SU-DHL-6 (cell line): Measurements from ENCODE around the gene LILRB2.
"Not testable (repeated sequence)": the region's sequence is repeated elsewhere in the genome, so short reads cannot be mapped to it uniquely, and the experiment has no call there.

Experiments
- H2AFZ ChIP-seq: fragments of 200-600 bp; sonication (generic); 2 replicates; pipeline ENCODE4 v1.6.1; 2014; ENCODE audit warnings: low read depth, mild to moderate bottlenecking, moderate library complexity, mixed read lengths, antibody characterized with exemption, low read length; ENCODE audit not compliant: severe bottlenecking
- H3F3A ChIP-seq: fragments of 200-600 bp; shearing (Covaris generic); 2 replicates; pipeline ENCODE4 v1.6.0; 2016; ENCODE audit warnings: antibody characterized with exemption, mild to moderate bottlenecking; ENCODE audit not compliant: insufficient read depth
- H3K27ac ChIP-seq: fragments of 200-600 bp; sonication (generic); 2 replicates; pipeline ENCODE4 v1.5.1; 2016; ENCODE audit warnings: low read depth, mild to moderate bottlenecking, low read length, moderate library complexity, mixed read lengths
- H3K27me3 ChIP-seq: fragments of 200-600 bp; sonication (generic), shearing (Covaris generic); 2 replicates; pipeline ENCODE4 v1.6.0; 2014; ENCODE audit warnings: mild to moderate bottlenecking, low read length
- H3K36me3 ChIP-seq: fragments of 200-600 bp; sonication (generic); 2 replicates; pipeline ENCODE4 v1.6.1; 2014; ENCODE audit warnings: mild to moderate bottlenecking, low read length, mixed read lengths
- H3K4me2 ChIP-seq: fragments of 300-600, 200-600 bp; shearing (Covaris generic), sonication (generic); 2 replicates; pipeline ENCODE4 v1.6.0; 2014; ENCODE audit warnings: low read length, low read depth, mild to moderate bottlenecking; ENCODE audit not compliant: poor library complexity, severe bottlenecking
- H3K4me3 ChIP-seq: fragments of 200-600 bp; sonication (generic); 2 replicates; pipeline ENCODE4 v1.5.1; 2014; ENCODE audit warnings: antibody characterized with exemption, low read length, mild to moderate bottlenecking, mixed read lengths; ENCODE audit not compliant: insufficient read depth, poor library complexity, severe bottlenecking
- H3K79me2 ChIP-seq: fragments of 200-600 bp; sonication (generic); 2 replicates; pipeline ENCODE4 v1.6.1; 2014; ENCODE audit warnings: mild to moderate bottlenecking, low read length, moderate library complexity; ENCODE audit not compliant: insufficient read depth
- H3K9ac ChIP-seq: fragments of 200-600 bp; sonication (generic); 2 replicates; pipeline ENCODE4 v1.7.0; 2014; ENCODE audit warnings: mild to moderate bottlenecking, low read length
- H3K9me2 ChIP-seq: fragments of 200-600 bp; sonication (generic); replicated peaks from 2 replicates; pipeline ENCODE4 v1.6.1; 2014; ENCODE audit warnings: low read length; ENCODE audit not compliant: insufficient read depth
- H3K9me3 ChIP-seq: fragments of 200-600 bp; sonication (generic); 2 replicates; pipeline ENCODE4 v1.6.1; 2014; ENCODE audit warnings: low read length, mixed read lengths; ENCODE audit not compliant: insufficient read depth
- H4K20me1 ChIP-seq: fragments of 200-600 bp; sonication (generic); 2 replicates; pipeline ENCODE4 v1.6.1; 2014; ENCODE audit warnings: low read depth, mild to moderate bottlenecking, antibody characterized with exemption, low read length, moderate library complexity, mixed read lengths
- EZH2phosphoT487 ChIP-seq: fragments of 200-600 bp; sonication (generic), shearing (Covaris generic); conservative IDR thresholded peaks from 2 replicates; pipeline ENCODE4 v1.6.1; 2018; ENCODE audit warnings: mild to moderate bottlenecking, antibody characterized with exemption, low read length, moderate library complexity, mixed read lengths
- TF ChIP-seq, protein P1 (sequence below): fragments of 200-600 bp; sonication (generic); IDR thresholded peaks from one replicate; pipeline ENCODE4 v1.5.1; 2017; ENCODE audit warnings: antibody characterized with exemption, mild to moderate bottlenecking, low read length, moderate library complexity; ENCODE audit not compliant: insufficient read depth, poor library complexity, severe bottlenecking

Gene LILRB2

DNA sequence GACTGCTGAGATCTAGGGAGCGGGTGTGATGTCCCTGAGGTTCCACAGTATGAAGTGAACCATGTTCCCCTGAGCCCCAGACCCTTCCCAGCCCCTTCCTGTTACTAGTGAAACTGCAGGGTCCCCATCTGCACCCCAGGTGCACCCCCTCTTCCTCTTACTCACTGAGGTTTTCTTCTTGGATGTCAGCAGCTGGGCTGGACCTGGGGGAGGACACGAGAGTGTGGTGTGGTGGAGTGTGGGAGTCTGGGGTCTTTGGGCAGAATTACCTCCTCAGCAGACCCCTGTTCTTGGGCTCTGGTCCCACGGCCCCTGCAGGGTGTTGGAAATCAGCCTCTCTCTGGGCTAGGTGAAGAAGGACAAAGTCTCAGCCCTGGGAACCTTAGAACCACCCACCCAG lies 35.0 kb downstream of the LILRB2 start:
- no peak for TF ChIP-seq EZH2phosphoT487
- TF ChIP-seq, protein P1, sequence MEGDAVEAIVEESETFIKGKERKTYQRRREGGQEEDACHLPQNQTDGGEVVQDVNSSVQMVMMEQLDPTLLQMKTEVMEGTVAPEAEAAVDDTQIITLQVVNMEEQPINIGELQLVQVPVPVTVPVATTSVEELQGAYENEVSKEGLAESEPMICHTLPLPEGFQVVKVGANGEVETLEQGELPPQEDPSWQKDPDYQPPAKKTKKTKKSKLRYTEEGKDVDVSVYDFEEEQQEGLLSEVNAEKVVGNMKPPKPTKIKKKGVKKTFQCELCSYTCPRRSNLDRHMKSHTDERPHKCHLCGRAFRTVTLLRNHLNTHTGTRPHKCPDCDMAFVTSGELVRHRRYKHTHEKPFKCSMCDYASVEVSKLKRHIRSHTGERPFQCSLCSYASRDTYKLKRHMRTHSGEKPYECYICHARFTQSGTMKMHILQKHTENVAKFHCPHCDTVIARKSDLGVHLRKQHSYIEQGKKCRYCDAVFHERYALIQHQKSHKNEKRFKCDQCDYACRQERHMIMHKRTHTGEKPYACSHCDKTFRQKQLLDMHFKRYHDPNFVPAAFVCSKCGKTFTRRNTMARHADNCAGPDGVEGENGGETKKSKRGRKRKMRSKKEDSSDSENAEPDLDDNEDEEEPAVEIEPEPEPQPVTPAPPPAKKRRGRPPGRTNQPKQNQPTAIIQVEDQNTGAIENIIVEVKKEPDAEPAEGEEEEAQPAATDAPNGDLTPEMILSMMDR = no peak
- Histone ChIP-seq H3K4me3 (no peak overlapping the region), H3K79me2 (no peaks in the 10 kb centered on the region), H2AFZ (no peak overlapping the region), H3K9ac (no peak overlapping the region), H3K9me3 (no peaks in the 10 kb centered on the region), H3K9me2 (no peaks in the 10 kb centered on the region), H3K27ac (no peak overlapping the region), H4K20me1 (no peaks in the 10 kb centered on the region), H3F3A (no peaks in the 10 kb centered on the region), H3K36me3 (no peaks in the 10 kb centered on the region), H3K4me2 (no peak overlapping the region), H3K27me3 (no peaks in the 10 kb centered on the region)

DNA sequence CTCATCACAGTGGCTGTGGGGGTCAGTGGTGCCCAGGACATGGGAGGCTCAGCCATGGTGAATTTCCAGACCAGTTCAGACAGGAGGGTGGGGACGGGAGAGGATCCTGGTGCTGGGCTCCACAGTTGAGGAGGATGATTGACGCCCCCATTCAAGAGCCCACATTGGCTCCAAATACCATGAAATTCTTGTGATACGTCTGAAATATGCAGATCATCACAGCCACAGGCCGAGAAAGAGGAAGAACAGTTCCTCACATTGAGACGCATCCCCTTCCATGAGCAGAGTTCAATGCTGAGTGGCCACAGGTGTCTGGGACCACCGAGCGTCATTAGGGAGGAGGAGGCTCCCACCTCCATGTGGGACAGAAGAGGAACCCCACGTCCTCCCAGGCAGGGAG lies 37.1 kb downstream of the LILRB2 start:
- not testable (repeated sequence) for H3F3A ChIP-seq, H3K36me3 ChIP-seq, H3K27ac ChIP-seq, H2AFZ ChIP-seq, H3K9me2 ChIP-seq, H3K27me3 ChIP-seq, H3K9me3 ChIP-seq, H3K4me2 ChIP-seq, H4K20me1 ChIP-seq, H3K9ac ChIP-seq, H3K4me3 ChIP-seq, H3K79me2 ChIP-seq

DNA sequence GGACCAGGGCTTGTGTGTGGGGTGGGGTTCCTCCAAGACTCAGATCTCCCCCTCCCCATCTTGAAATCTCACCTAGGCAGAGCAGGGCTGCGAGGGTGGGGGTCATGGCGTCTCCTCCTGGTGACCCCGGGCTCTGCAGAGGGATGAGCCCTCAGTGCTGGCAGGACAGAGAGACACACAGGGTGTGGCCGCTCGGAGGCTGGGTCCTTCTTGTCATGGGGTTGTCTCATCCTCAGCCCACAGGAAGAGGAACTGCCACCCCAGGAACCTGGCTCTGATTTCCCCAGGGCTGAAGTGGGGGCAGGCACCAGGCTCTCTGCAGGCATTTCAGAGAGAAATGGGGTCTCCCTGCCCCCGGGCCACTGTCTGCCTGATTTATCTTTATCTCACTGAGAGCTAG lies 38.3 kb downstream of the LILRB2 start, which contains the start of gene LILRA6:
LILRA6 (minus strand) TSS at position 145 of the 400 bp plus-strand sequence.
- not testable (repeated sequence) for H2AFZ ChIP-seq, H3F3A ChIP-seq, H3K79me2 ChIP-seq, H4K20me1 ChIP-seq, H3K27me3 ChIP-seq, H3K4me3 ChIP-seq, H3K27ac ChIP-seq, H3K4me2 ChIP-seq, H3K36me3 ChIP-seq, H3K9ac ChIP-seq, H3K9me2 ChIP-seq, H3K9me3 ChIP-seq

DNA sequence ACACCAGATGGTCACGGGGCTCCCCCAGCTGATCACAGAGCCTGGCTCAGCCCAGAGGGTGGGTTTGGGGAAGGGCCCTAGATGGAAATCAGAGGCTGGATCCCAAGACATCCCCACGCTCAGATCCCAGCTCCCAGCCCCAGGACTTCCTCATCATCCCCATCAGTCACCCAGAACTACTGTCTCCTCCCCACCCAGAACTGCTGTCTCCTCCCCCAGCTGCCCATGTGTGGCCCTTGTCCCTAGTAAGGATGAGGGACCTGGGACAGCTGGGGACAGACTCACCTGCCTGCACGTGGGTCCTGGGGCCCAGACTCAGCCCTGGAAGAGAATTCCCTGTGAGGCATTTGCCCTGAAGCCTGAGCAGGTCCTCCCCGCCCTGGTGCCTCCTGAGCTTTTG lies 38.7 kb downstream of the LILRB2 start:
- not testable (repeated sequence) for H3K36me3 ChIP-seq, H3K4me2 ChIP-seq, H3K27me3 ChIP-seq, H3K4me3 ChIP-seq, H3K79me2 ChIP-seq, H3K27ac ChIP-seq, H2AFZ ChIP-seq, H3F3A ChIP-seq, H3K9me2 ChIP-seq, H3K9me3 ChIP-seq, H3K9ac ChIP-seq, H4K20me1 ChIP-seq

DNA sequence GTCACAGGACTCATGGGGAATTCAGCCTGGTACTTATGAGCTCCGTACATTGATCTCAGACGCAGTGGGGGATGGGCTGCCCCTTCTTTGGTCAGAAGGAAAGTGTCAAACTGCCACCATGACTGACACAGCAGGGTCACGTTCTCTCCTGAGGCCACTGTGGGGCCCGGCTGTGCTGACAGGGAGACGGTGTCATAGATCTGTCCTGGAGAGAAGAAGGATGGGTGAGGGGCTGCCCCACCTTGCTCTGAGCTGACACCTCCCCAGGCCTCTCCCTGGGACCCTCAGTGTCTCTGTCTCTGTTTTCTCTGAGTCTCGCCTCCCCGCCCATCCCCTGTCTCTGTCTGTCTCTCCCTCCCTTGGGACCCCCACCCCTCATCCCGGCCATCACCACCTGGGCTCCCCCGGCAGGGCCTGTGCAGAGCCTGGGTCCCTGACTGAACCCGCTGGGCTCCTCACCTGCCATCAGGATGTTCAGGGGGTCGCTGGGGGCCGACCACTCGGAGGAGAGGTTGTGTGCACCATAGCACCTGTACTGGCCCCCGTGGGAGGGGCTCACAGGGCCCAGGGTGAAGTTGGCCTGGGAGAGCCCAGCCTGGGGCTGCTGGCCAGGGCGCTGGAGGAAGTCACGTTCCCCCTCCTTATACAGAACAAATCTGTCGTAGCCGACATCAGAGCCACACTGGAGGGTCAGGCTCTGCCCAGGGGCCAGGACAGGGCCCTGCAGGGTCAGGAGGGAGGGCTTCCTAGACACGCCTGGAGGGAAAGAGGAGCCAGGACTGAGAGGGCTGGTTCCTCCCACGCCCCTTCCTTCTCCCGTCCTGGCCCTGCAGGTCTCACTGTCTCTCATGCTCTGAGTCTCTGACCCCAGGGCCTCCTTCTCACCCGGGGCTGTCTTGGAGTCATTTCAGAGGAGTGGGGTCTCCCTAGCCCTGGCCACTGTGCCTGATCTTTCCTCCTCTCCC lies 40.3 kb downstream of the LILRB2 start:
- H3K9me2 ChIP-seq, H3K79me2 ChIP-seq, H3K9me3 ChIP-seq, H4K20me1 ChIP-seq, H3F3A ChIP-seq, H3K27me3 ChIP-seq, H3K36me3 ChIP-seq, H3K27ac ChIP-seq, H3K9ac ChIP-seq, H3K4me2 ChIP-seq, H3K4me3 ChIP-seq, H2AFZ ChIP-seq: not testable (repeated sequence)

DNA sequence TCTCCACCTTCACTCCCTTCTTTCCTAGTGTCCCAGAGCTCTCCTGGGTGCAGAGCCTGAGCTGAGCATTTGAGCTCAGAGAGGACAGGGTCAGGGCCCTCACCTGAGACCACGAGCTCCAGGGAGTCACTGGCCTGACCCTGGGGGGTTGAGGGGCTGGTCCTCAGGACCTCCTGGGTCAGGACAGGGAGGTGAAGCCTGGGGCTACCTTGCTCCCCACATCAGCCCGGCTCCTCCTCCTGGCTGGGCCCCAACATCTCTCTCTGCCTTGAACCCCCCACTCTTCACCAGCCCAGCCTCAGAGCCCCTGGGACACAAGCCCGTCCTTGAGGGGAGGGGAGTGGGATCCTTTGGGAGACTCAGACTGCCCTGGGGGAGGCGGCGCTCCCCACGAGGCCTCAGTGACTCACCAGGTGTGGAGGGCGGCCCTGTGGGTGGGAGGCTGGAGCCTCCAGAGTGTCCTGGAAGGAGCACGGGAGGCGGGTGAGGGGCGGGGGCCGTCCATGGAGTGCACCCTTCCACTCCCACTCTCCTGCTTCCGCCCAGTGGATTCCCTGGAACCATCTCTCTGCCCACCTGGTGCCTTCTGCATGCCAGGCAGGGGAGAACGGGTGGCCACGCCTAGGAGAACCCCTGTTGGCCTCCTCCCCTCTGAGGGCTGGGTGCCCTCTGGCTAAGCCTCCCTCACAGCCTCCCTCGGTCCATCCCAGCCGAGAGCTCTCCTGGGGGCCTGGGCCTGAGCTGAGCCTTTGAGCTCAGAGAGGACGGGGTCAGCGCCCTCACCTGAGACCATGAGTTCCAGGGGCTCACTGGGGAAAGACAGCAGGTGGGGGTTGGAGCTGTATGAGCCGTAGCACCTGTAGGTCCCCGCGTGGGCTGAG lies 41.2 kb downstream of the LILRB2 start:
- H3K79me2 ChIP-seq, H2AFZ ChIP-seq, H3K4me3 ChIP-seq, H3K27me3 ChIP-seq, H3K9me2 ChIP-seq, H4K20me1 ChIP-seq, H3K9ac ChIP-seq, H3K27ac ChIP-seq, H3K36me3 ChIP-seq, H3K4me2 ChIP-seq, H3F3A ChIP-seq, H3K9me3 ChIP-seq: not testable (repeated sequence)
